GM21619 (cell line): ENCODE measurements around the gene ARHGAP42.

Source experiments
- ATAC-seq: cut with Tn5 transposase; IDR thresholded peaks from one replicate; pipeline ENCODE4 v1.9.1; 2021; ENCODE audit not compliant: unreplicated experiment

The ARHGAP42 gene

GRCh38 chr11:100756559-100756958 is 69.5 kb downstream of the ARHGAP42 start:
- no peak for ATAC-seq

GRCh38 chr11:100757646-100758045 is 70.6 kb downstream of the ARHGAP42 start:
- no peak for ATAC-seq

GRCh38 chr11:100759106-100759505 is 72.0 kb downstream of the ARHGAP42 start:
- ATAC-seq = no peak

GRCh38 chr11:100759856-100760255 is 72.8 kb downstream of the ARHGAP42 start:
- ATAC-seq = no peak

- ATAC-seq = no peak
These were observed 73.7 kb downstream of the ARHGAP42 start for GRCh38 chr11:100760744-100761143.

GRCh38 chr11:100761841-100762240 is 74.8 kb downstream of the ARHGAP42 start:
- ATAC-seq = no peak

GRCh38 chr11:100766764-100767163 is 79.7 kb downstream of the ARHGAP42 start:
- ATAC-seq = no peak

GRCh38 chr11:100769165-100769564 is 82.1 kb downstream of the ARHGAP42 start:
- ATAC-seq = no peak

GRCh38 chr11:100769617-100770016 is 82.5 kb downstream of the ARHGAP42 start:
- ATAC-seq = no peak

- ATAC-seq = no peak
These were observed 87.0 kb downstream of the ARHGAP42 start for GRCh38 chr11:100774132-100774531.

- ATAC-seq = no peak
These were observed 87.8 kb downstream of the ARHGAP42 start for GRCh38 chr11:100774859-100775258.

GRCh38 chr11:100776212-100776896 is 89.3 kb downstream of the ARHGAP42 start:
- ATAC-seq = no peak

GRCh38 chr11:100777103-100777502 is 90.0 kb downstream of the ARHGAP42 start:
- no peak for ATAC-seq

GRCh38 chr11:100777736-100778135 is 90.6 kb downstream of the ARHGAP42 start:
- ATAC-seq = no peak

GRCh38 chr11:100778166-100778785 is 91.2 kb downstream of the ARHGAP42 start:
- no peak for ATAC-seq

- ATAC-seq = no peak
These were observed 93.4 kb downstream of the ARHGAP42 start for GRCh38 chr11:100780470-100780869.

GRCh38 chr11:100785148-100785983 is 98.3 kb downstream of the ARHGAP42 start:
- ATAC-seq = no peak

- ATAC-seq = no peak
These were observed 101.6 kb downstream of the ARHGAP42 start for GRCh38 chr11:100788561-100789295.

GRCh38 chr11:100789500-100789899 is 102.4 kb downstream of the ARHGAP42 start:
- ATAC-seq = no peak

- ATAC-seq = no peak
These were observed 103.0 kb downstream of the ARHGAP42 start for GRCh38 chr11:100790073-100790472.

- no peak for ATAC-seq
These were observed 104.0 kb downstream of the ARHGAP42 start for GRCh38 chr11:100791103-100791502.
